Testis (tissue), 3 donors: Measurements from ENCODE around the gene TMEM63C. TPM values are rescaled to one million over a fixed set of nuclear protein-coding genes. Genes with fewer than 3 reads are reported as not detected.

Experiments
- DNase-seq: peaks from one replicate; pipeline ENCODE4 v3.0.0-alpha.2; 2019
- H3K27ac ChIP-seq, 2 donors: fragments of 200-600 bp; sonication (generic); one replicate each; pipeline ENCODE4 v1.5.1; 2019
- H3K27me3 ChIP-seq: fragments of 200-600 bp; sonication (generic); one replicate; pipeline ENCODE4 v1.5.1; 2019
- H3K36me3 ChIP-seq: fragments of 200-600 bp; sonication (generic); one replicate; pipeline ENCODE4 v1.5.1; 2017; ENCODE audit warnings: low read depth; ENCODE audit errors: missing control alignments
- H3K4me1 ChIP-seq: fragments of 200-600 bp; sonication (generic); one replicate; pipeline ENCODE4 v1.5.1; 2019
- H3K4me3 ChIP-seq, 2 donors: fragments of 200-600 bp; sonication (generic); one replicate each; pipeline ENCODE4 v1.5.1; 2017 to 2019
- H3K9me3 ChIP-seq: fragments of 200-600 bp; sonication (generic); one replicate; pipeline ENCODE4 v1.5.1; 2017
- POLR2A ChIP-seq: fragments of 450-650 bp; IDR thresholded peaks from one replicate; pipeline ENCODE4 v1.6.1; 2017; ENCODE audit warnings: antibody characterized with exemption, mild to moderate bottlenecking, moderate library complexity
- WGBS, 2 donors: methylation state at CpG; one replicate each; pipeline ENCODE4 v1.1.5; 2018; 5-methylcytosine and 5-hydroxymethylcytosine counted together
- intact Hi-C: fragments of 100-400 bp; cut with DNase I; formaldehyde crosslinking; loops from one replicate; pipeline ENCODE4 v1.15.1; 2023; ENCODE audit warnings: low total_unique reads
- polyA plus RNA-seq: library from polyadenylated mRNA; stranded (reverse); fragments of 350-450 nt; fragmentation: Illumina TruSeq; extraction: RNeasy Lipid Tissue Mini Kit (QIAGEN cat#74804); gene quantifications from one replicate; pipeline ENCODE4 v1.2.3, GENCODE V29; 2014; ENCODE audit warnings: low read depth, low replicate concordance; ENCODE audit not compliant: insufficient read depth
- total RNA-seq, 2 donors: library from RNA; depleted of rRNA; stranded (reverse); fragments of >200 nt; gene quantifications; one replicate each; pipeline ENCODE4 v1.2.3, GENCODE V29; 2016
- TF ChIP-seq, protein P1 (sequence below), 3 experiments: fragments of 450-650 bp in 2 of 3; fragments of 200-600 bp in 1 of 3; sonication (generic) in 1 of 3; IDR thresholded peaks; one replicate each; pipeline ENCODE4 v1.5.1; 2016 to 2019; ENCODE audit warnings: antibody characterized with exemption in 3 of 3, mild to moderate bottlenecking in 2 of 3, moderate library complexity in 1 of 3

TMEM63C gene
- total and polyA plus RNA-seq, 3 donors from 2014 or later = 14.1 to 21.0 (median 20.7) TPM

- Histone ChIP-seq H3K4me1 (peaks cover 4% of the 10 kb centered on the region), H3K27ac (no peak overlapping the region), H3K9me3 (no peaks in the 10 kb centered on the region), H3K27me3 (no peaks in the 10 kb centered on the region), H3K4me3 (no peak overlapping the region), H3K36me3 (no peaks in the 10 kb centered on the region)
- 13 to 16% methylated on average over 5 of the region's 5 CpGs for WGBS, 2 donors
- intact Hi-C loops = no loop called here
- TF ChIP-seq, protein P1, sequence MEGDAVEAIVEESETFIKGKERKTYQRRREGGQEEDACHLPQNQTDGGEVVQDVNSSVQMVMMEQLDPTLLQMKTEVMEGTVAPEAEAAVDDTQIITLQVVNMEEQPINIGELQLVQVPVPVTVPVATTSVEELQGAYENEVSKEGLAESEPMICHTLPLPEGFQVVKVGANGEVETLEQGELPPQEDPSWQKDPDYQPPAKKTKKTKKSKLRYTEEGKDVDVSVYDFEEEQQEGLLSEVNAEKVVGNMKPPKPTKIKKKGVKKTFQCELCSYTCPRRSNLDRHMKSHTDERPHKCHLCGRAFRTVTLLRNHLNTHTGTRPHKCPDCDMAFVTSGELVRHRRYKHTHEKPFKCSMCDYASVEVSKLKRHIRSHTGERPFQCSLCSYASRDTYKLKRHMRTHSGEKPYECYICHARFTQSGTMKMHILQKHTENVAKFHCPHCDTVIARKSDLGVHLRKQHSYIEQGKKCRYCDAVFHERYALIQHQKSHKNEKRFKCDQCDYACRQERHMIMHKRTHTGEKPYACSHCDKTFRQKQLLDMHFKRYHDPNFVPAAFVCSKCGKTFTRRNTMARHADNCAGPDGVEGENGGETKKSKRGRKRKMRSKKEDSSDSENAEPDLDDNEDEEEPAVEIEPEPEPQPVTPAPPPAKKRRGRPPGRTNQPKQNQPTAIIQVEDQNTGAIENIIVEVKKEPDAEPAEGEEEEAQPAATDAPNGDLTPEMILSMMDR (IDR thresholded peaks at IDR 0.05) = peak in 2 of 3 experiments; percentile 35 to 51
- TF ChIP-seq POLR2A = no peak
- peak; percentile 49 for DNase-seq
Observed at GRCh38 chr14:77151245-77151644, 30.4 kb upstream of the TMEM63C start.

DNA sequence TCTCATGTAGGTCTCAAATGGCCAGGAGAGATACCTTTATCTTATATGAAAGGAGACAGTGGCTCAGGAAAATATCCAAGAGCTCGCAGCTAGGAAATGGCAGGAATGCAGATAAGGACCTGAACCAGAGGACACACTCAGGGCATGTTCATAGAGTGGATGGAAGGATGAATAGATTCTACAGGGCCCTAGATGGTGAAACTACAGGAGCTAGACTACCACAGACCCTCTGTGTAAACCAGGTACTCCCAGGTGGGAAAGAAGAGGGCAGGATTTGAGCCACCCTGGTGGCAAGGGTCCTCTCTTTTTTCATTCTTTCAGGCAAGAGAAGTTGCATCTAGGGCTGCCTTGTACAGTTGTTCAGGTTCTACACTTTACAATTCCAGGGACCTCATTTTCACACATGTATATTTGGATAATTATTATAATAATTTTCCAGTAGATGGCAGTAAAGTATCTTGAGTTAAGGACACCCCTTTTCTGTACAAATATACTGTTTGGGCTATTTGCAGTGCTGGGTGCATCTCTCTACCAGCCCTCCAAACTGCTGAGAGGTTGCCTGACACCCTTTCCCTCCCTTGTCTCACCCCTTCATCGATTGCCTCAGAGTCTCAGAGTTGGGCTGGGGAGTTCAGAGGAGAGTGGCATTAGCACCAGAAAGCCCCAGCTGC is 29.5 kb upstream of the TMEM63C start:
- DNase-seq = no peak
- TF ChIP-seq, protein P1 (IDR thresholded peaks at IDR 0.05) = peak in 2 of 3 experiments; percentile 21 to 24
- TF ChIP-seq POLR2A = no peak
- intact Hi-C loops = no loop called here
- no peak overlapping the region for H3K27ac ChIP-seq
- H3K27me3 ChIP-seq = no peaks in the 10 kb centered on the region
- H3K4me1 ChIP-seq = peaks cover 4% of the 10 kb centered on the region
- H3K9me3 ChIP-seq = no peaks in the 10 kb centered on the region
- 43 to 44% methylated on average over 2 of the region's 2 CpGs for WGBS, 2 donors
- no peaks in the 10 kb centered on the region for H3K36me3 ChIP-seq
- no peak overlapping the region for H3K4me3 ChIP-seq

GRCh38 chr14:77153802-77154201 is 27.8 kb upstream of the TMEM63C start:
- WGBS, 2 donors = 91 to 92% methylated on average over 3 of the region's 3 CpGs

DNA sequence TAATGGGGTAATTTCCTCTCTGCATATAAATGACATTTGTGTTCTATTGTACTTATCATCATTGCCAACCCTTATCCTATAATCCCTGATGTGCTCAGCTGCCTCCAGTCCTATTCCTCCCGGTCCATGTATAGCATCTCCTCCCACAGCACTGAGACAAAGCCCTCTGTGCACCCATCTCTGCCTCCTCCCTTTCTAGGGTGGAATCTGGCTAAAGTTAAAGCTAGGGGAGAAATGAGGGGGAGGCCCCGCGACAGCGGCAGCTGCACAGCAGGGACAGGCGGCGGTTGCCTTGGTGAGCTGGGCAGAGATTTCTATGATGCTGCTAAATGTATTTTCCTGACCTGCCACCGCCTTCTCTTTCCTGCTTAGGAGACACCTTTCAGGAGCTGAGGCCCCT is 27.2 kb upstream of the TMEM63C start:
- Histone ChIP-seq H3K4me3 (no peak overlapping the region), H3K27me3 (no peaks in the 10 kb centered on the region), H3K27ac (no peak overlapping the region), H3K36me3 (no peaks in the 10 kb centered on the region), H3K9me3 (no peaks in the 10 kb centered on the region), H3K4me1 (peaks cover 14% of the 10 kb centered on the region)
- TF ChIP-seq, protein P1 (IDR thresholded peaks at IDR 0.05) = no peak
- no peak for TF ChIP-seq POLR2A
- 40 to 59% methylated on average over 7 of the region's 7 CpGs for WGBS, 2 donors
- DNase-seq = peak; percentile 25
- intact Hi-C loops = no loop called here

More at GRCh38 chr14:77153802-77154201, 27.8 kb upstream of the TMEM63C start:
- Histone ChIP-seq H3K27ac (no peak overlapping the region), H3K4me1 (peaks cover 12% of the 10 kb centered on the region), H3K4me3 (no peak overlapping the region), H3K9me3 (no peaks in the 10 kb centered on the region), H3K36me3 (no peaks in the 10 kb centered on the region), H3K27me3 (no peaks in the 10 kb centered on the region)
- intact Hi-C loops = no loop called here
- TF ChIP-seq, protein P1 (IDR thresholded peaks at IDR 0.05) = no peak
- TF ChIP-seq POLR2A = no peak
- no peak for DNase-seq

- H3K36me3 ChIP-seq = no peaks in the 10 kb centered on the region
- H3K27ac ChIP-seq = no peak overlapping the region
- no peaks in the 10 kb centered on the region for H3K9me3 ChIP-seq
- H3K27me3 ChIP-seq = no peaks in the 10 kb centered on the region
- intact Hi-C loops = no loop called here
- H3K4me1 ChIP-seq = peaks cover 14% of the 10 kb centered on the region
- no peak for DNase-seq
- TF ChIP-seq, protein P1 (IDR thresholded peaks at IDR 0.05) = no peak
- no peak for TF ChIP-seq POLR2A
- H3K4me3 ChIP-seq = no peak overlapping the region
- 48 to 86% methylated on average over 2 of the region's 2 CpGs for WGBS, 2 donors
Observed at GRCh38 chr14:77155083-77155482, 26.5 kb upstream of the TMEM63C start.
